Skin of body (tissue), 2 donors: ENCODE measurements around the gene SERPINA12. TPM values are rescaled to one million over a fixed set of nuclear protein-coding genes. Genes with fewer than 3 reads are reported as not detected.

ENCODE experiments used
- DNase-seq: peaks from one replicate; lab custom pipeline; 2025; lab: John Stamatoyannopoulos, UW
- total RNA-seq: library from RNA; depleted of rRNA; stranded (reverse); fragments of >200 nt; gene quantifications from one replicate; pipeline ENCODE4 v1.2.3, GENCODE V29; 2014

The SERPINA12 gene
- 16.9 TPM for total RNA-seq

- no peak for DNase-seq
Measured at GRCh38 chr14:94509356-94509755, at the start of gene SERPINA12. Gene SERPINA12 (minus strand): TSS chr14:94509469. CDS start chr14:94498397, 11,072 bp downstream.

GRCh38 chr14:94558842-94559241 lies 49.6 kb upstream of the SERPINA12 start:
- DNase-seq: no peak

GRCh38 chr14:94557327-94557726 lies 48.1 kb upstream of the SERPINA12 start:
- no peak for DNase-seq

- DNase-seq: no peak
Measured at GRCh38 chr14:94555991-94556390, 46.7 kb upstream of the SERPINA12 start.

- no peak for DNase-seq
Measured at GRCh38 chr14:94550041-94550440, 40.8 kb upstream of the SERPINA12 start.

- no peak for DNase-seq
Measured at GRCh38 chr14:94548999-94549985, 40.0 kb upstream of the SERPINA12 start.

- DNase-seq: no peak
Measured at GRCh38 chr14:94548131-94548998, 39.1 kb upstream of the SERPINA12 start.

- no peak for DNase-seq
Measured at GRCh38 chr14:94547726-94548125, 38.5 kb upstream of the SERPINA12 start.

- DNase-seq: no peak
Measured at GRCh38 chr14:94547151-94547680, 37.9 kb upstream of the SERPINA12 start.

- DNase-seq: no peak
Measured at GRCh38 chr14:94545131-94545841, 36.0 kb upstream of the SERPINA12 start.

- no peak for DNase-seq
Measured at GRCh38 chr14:94544726-94545125, 35.5 kb upstream of the SERPINA12 start.

GRCh38 chr14:94543449-94544124 lies 34.3 kb upstream of the SERPINA12 start:
- DNase-seq: no peak

GRCh38 chr14:94542811-94543440 lies 33.7 kb upstream of the SERPINA12 start:
- no peak for DNase-seq

- no peak for DNase-seq
Measured at GRCh38 chr14:94542111-94542810, 33.0 kb upstream of the SERPINA12 start.

- no peak for DNase-seq
Measured at GRCh38 chr14:94541234-94541975, 32.1 kb upstream of the SERPINA12 start.

- no peak for DNase-seq
Measured at GRCh38 chr14:94540031-94540794, 30.9 kb upstream of the SERPINA12 start.

- no peak for DNase-seq
Measured at GRCh38 chr14:94539181-94539580, 29.9 kb upstream of the SERPINA12 start.
